ENCODE measurements around the gene SLCO3A1.

The SLCO3A1 gene

GRCh38 chr15:92168066-92168683 is 314.7 kb downstream of the SLCO3A1 start:
- no peak for DNase-seq (ENCODE audit: low read depth)
- no peak overlapping the region for H3K4me3 ChIP-seq (ENCODE audit: low read length)
- TF ChIP-seq CTCF (IDR thresholded peaks at IDR 0.05; ENCODE audit: insufficient read depth, low read depth, low read length, missing control alignments): no peak

- peak; percentile 3 for DNase-seq (ENCODE audit: low read depth)
- TF ChIP-seq CTCF (IDR thresholded peaks at IDR 0.05; ENCODE audit: insufficient read depth, low read depth, low read length, missing control alignments): no peak
Observed at GRCh38 chr15:92170897-92171296, 317.4 kb downstream of the SLCO3A1 start.

DNA sequence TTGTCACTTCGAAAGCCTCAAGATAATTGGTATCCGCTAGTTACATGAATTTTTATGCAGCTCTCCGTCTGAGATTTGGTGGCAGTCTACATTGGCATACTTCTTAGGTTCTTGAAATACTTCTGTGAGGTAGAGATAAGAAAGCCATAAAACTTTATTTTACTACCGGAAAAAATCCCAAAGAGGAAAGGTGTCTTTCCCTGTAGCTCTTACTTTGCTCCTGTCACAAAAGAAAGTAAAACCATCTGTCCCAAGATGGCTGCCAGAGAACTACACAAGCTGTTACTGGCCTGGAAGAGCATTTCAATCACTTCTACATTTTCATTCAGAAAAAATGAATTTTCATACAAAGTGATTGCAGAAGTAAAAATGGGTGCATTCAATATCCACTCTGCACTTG is 325.4 kb downstream of the SLCO3A1 start:
- TF ChIP-seq CTCF (IDR thresholded peaks at IDR 0.05; ENCODE audit: insufficient read depth, low read depth, low read length, missing control alignments): no peak
- DNase-seq (ENCODE audit: low read depth): no peak
- no peak overlapping the region for H3K4me3 ChIP-seq (ENCODE audit: low read length)

More at GRCh38 chr15:92170897-92171296, 317.4 kb downstream of the SLCO3A1 start:
- no peak overlapping the region for H3K4me3 ChIP-seq (ENCODE audit: low read length)

DNA sequence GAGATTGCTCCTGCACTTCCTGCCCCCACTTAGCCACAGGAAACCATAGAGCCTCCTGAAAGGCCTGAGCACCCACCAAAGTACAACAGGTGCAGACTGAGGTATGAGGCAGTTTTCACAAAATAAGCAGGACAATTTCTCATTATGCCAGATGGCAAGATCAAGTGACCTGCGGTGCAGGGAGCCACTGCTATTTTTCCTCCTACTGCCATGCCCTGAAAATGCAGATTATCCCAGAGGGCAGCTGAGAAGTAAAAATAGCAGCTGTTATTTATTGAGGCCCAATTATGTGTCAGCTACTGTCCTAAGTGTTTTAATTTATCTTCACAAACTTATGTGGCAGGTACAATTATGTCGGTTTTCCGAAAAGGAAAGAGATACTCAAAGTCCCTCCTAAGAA is 330.6 kb downstream of the SLCO3A1 start:
- no peak for TF ChIP-seq CTCF (IDR thresholded peaks at IDR 0.05; ENCODE audit: insufficient read depth, low read depth, low read length, missing control alignments)
- no peak overlapping the region for H3K4me3 ChIP-seq (ENCODE audit: low read length)
- no peak for DNase-seq (ENCODE audit: low read depth)

- no peak for TF ChIP-seq CTCF (IDR thresholded peaks at IDR 0.05; ENCODE audit: insufficient read depth, low read depth, low read length, missing control alignments)
- no peak for DNase-seq (ENCODE audit: low read depth)
- no peak overlapping the region for H3K4me3 ChIP-seq (ENCODE audit: low read length)
Observed at GRCh38 chr15:92184679-92185230, 331.2 kb downstream of the SLCO3A1 start.

- H3K4me3 ChIP-seq (ENCODE audit: low read length): no peak overlapping the region
- no peak for DNase-seq (ENCODE audit: low read depth)
- TF ChIP-seq CTCF (IDR thresholded peaks at IDR 0.05; ENCODE audit: insufficient read depth, low read depth, low read length, missing control alignments): no peak
Observed at GRCh38 chr15:92187975-92188374, 334.5 kb downstream of the SLCO3A1 start.

DNA sequence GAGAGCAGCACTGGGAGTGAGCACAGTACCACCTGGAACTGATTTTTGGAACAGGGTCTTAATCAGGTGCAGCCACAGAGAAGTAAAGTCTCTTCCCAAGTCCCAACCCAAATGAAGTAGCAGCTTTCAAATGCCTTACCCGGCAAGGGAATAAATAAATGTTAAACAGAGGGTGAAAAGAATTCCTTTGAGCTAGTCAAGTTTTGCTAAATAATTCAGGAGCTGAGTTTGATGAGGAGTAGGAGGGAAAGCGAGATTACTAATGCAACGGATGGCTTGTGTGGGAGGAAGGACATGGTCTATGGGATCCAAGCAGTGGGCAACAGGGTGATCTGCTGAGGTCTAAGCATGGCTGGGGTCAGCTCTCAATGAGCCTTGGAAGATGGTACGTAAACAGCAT is 335.7 kb downstream of the SLCO3A1 start:
- no peak overlapping the region for H3K4me3 ChIP-seq (ENCODE audit: low read length)
- DNase-seq (ENCODE audit: low read depth): no peak
- TF ChIP-seq CTCF (IDR thresholded peaks at IDR 0.05; ENCODE audit: insufficient read depth, low read depth, low read length, missing control alignments): no peak

Data from epithelial cell of esophagus (primary cell).